Right kidney (tissue), 1 donor: ENCODE results near the gene SPTAN1.

Experiments used
- DNase-seq: peaks from one replicate; pipeline ENCODE4 v3.0.0-alpha.2; 2016

Gene SPTAN1

DNA sequence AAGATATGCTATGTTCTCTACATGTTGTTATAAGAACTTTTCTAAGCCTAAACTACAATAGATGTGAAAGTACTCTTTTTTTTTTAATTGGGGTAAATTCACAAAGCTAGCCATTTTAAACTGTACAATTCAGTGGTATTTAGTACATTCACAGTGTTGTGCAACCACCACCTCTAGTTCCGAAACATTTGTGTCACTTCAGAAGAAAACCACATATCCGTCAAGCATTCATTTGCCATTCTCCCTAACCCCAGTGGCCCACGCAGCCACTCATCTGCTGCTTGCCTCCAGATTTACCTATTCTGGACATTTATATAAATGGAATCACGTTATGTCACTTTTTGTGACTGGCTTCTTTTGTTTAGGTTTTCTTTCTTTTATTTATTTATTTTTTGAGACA, 43.1 kb downstream of the SPTAN1 start:
- no peak for DNase-seq

GRCh38 chr9:128600099-128600498, 47.7 kb downstream of the SPTAN1 start:
- DNase-seq: no peak

- DNase-seq: no peak
Observed at GRCh38 chr9:128603697-128604096, 51.3 kb downstream of the SPTAN1 start.

DNA sequence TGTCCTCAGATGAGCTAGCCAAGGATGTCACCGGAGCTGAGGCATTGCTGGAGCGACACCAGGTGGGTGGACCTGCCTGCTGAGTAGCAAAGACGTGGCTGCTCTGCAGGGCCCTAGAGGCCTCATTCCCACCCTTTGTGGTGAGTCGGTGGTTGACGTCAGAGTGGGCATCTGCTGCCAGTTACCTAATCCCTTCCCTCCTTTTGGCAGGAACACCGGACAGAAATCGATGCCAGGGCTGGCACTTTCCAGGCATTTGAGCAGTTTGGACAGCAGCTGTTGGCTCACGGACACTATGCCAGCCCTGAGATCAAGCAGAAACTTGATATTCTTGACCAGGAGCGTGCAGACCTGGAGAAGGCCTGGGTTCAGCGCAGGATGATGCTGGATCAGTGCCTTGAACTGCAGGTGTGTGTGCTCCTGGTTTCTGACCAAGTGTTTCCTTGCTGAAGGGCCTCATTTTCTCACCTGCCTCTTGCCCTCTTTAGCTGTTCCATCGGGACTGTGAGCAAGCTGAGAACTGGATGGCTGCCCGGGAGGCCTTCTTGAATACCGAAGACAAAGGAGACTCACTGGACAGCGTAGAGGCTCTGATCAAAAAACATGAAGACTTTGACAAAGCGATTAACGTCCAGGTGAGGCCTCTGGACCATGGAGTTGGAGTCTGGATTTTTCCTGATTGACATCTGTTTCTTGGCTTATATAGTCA, 55.4 kb downstream of the SPTAN1 start:
- DNase-seq: no peak

GRCh38 chr9:128610897-128611296, 58.5 kb downstream of the SPTAN1 start:
- no peak for DNase-seq

DNA sequence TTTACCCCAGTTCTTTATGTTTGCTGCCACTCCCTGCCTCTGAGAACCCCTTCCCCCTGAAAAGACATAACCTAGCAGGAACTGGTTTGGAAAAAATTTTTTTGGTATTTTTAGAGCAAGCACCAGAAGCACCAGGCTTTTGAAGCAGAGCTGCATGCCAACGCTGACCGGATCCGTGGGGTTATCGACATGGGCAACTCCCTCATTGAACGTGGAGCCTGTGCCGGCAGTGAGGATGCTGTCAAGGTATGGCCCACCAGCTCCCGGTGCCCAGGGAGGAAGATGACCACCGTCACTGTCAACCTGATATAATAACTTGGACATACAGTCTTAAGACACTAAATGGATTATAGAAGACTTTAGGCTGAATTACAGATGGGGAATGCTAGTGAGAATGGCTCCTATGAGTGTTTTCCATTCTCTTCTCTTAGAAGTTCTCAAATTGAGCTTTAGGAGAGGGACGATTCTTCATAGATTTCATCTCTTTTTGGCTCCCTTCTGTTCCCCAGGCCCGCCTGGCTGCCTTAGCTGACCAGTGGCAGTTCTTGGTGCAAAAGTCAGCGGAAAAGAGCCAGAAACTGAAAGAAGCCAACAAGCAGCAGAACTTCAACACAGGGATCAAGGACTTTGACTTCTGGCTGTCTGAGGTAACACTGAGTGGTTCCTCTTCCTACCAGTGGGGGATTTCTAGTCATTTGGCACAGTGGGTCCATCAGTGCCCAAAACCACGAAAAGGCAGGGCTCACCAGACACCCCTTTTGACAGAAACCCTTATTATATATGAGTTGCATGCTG, 59.4 kb downstream of the SPTAN1 start:
- no peak for DNase-seq

- no peak for DNase-seq
Observed at GRCh38 chr9:128614728-128615127, 62.3 kb downstream of the SPTAN1 start.

GRCh38 chr9:128615571-128615970, 63.2 kb downstream of the SPTAN1 start:
- no peak for DNase-seq

- DNase-seq: no peak
Observed at GRCh38 chr9:128617943-128618342, 65.6 kb downstream of the SPTAN1 start.

GRCh38 chr9:128619127-128619526, 66.7 kb downstream of the SPTAN1 start:
- no peak for DNase-seq

- DNase-seq: no peak
Observed at GRCh38 chr9:128619779-128620178, 67.4 kb downstream of the SPTAN1 start.

DNA sequence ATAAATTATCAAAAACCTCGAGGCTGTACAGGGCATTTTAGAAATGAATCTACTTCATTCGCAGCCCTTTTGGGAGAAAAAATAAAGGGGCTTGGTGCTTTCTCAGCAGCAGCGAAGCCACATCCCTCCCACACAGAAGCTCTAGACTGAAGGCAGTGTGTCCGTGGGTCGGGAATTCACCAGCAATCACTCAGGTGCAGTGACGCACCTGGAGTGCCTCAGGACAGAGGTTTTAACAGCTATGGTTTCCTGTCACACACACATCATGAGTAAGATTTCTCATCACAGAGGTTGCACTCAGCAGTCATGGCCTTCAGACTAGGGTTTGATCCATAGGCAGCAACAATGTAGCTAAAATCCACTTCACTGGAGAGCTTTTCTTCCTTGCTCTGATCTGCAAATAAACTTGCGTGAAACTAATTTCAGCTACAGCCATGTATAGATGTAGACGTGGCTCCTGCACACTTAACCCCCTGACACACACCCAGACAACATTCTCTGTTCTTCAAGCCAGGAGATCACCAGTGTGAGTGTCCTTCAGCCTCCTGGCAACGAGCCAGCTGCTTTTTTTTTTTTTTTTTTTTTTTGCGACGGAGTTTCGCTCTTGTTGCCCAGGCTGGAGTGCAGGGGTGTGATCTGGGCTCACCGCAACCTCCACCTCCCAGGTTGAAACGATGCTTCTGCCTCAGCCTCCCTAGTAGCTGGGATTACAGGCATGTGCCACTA, 69.5 kb downstream of the SPTAN1 start:
- DNase-seq: no peak

GRCh38 chr9:128624566-128624965, 72.2 kb downstream of the SPTAN1 start:
- DNase-seq: no peak

GRCh38 chr9:128625391-128626146, 73.2 kb downstream of the SPTAN1 start:
- DNase-seq: no peak

DNA sequence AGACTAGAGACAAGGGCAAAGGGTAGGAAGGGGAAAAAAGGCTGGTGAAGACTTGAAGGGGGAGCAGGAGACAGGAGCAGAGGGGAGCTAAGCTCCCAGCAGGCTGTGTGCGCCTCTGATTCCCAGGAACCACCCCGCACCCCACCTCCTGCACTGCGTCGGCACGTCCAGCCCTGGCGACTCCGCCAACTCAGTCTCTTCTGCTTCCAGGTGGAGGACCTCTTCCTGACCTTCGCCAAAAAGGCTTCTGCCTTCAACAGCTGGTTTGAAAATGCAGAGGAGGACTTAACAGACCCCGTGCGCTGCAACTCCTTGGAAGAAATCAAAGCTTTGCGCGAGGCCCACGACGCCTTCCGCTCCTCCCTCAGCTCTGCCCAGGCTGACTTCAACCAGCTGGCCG, 73.8 kb downstream of the SPTAN1 start:
- no peak for DNase-seq

DNA sequence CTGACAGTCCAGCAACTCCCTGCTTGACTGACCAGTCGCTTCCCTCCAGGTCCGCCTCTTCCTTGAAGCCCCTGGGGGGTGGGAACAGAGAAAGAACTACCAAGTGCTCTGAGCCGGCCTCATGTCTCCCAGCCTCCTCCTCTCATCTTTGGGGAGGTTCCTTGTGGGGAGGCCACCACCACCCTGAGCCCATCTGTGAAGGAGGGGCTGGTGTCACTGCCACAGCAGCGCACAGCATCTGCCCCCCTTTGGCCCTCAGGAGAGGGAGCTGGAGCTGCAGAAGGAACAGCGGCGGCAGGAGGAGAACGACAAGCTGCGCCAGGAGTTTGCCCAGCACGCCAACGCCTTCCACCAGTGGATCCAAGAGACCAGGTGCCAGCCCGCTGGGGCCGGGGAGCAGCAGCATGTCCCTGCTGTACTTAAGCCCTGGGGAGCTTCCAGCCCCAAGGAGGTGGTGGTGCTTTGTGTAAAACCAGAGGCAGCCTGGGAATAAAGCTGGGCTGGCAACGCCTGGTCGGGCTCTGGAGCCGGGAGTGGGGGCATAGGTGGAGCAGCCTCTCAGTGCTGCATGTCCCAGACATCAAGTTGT, 74.8 kb downstream of the SPTAN1 start:
- DNase-seq: no peak

GRCh38 chr9:128627906-128628305, 75.5 kb downstream of the SPTAN1 start:
- DNase-seq: no peak

DNA sequence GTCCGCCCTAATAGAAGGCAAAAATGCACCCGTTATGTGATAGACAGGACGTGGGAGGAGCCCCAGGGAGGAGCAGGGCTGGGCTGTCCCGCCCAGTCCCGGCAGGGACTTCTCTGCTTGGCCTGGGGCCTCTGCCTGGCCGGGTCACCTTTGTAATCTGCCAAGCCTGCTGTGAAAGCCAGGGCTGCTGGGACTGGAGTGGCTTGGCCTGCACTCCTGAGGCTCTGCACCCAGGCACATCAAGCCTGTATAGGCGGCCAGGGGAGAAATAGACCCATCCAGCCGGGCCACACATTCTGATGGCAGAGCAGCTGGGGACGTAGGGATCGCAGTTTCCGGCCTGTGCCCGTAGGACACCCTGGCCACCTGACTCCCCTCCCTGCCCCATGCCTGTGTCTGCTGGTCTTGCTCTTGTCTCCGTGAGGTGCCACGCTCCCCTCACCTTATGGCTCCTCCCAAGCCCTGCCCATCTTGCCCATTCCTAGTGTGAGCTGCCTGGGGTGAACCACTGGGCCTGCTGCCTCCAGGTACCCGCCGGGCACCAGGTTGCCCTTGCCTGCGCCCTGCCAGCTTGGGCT, 76.2 kb downstream of the SPTAN1 start:
- DNase-seq: no peak

DNA sequence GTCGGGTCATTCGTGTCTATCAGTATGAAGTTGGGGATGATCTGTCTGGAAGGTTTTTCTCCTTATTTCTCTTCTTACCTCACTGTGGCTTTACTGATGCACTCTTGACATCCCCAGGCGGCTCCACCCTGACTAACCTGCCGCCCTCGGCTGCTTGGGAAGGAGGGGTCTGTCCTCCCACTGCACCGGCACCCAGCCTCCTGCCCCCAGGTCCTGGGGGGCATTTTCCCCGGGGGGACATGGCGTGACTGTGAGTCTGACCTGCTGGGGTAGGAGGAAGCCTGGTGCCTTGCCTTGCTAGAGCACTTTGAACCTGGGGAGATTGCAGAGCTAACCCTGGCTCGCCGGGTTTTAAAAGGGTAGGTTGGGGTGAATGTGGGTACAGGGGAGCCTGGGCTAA, 76.7 kb downstream of the SPTAN1 start:
- no peak for DNase-seq

DNA sequence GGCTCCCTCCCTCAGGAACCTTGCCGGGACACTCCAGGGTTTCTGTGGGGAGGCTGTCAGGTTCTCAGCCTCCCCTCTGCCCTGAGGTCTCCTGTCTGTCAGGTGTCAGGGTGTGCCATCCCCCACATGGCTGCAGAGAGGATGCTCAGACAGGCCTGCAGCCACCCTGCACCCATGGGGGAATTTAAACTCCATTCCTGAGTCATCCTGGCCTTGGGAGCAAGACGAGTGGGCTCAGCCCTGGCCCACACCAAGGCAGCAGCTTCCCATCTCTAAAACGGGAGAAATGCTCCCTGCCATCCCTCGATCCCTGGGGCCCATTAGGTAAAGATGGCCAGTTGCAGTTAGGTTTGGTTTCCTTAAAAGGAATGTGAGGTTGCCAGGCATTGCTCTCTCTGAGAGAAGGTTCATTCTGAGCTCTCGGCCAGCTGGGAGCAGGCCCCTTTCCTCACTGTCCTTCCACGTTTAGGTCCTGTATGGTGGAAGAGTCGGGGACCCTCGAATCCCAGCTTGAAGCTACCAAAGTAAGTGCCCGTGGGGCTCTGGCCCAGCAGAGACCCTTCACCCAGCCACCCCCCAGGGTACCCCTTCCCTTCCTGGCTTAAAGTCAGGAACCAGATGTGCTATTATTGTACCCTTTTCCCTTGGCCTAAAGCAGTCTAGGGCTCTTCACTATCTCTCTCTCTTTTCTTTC, 77.6 kb downstream of the SPTAN1 start:
- no peak for DNase-seq

DNA sequence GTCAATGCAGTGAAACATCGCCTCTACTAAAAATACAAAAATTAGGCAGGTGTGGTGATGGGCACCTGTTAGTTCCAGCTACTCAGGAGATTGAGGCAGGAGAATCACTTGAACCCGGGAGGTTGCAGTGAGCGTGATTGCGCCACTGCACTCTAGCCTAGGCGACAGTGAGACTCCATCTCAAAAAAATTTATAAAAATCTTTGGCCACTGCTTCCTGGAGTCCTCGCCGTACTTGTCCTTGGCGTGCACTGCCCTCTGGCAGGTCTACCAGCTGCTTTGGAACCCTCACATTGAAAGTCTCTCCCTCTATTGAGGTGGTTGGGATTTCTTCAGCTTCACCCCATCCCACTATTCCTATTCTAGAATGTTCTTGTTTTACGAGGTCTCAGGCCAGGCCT, 79.2 kb downstream of the SPTAN1 start:
- DNase-seq: no peak
